Measurements from ENCODE around the gene EEF2.

DNA sequence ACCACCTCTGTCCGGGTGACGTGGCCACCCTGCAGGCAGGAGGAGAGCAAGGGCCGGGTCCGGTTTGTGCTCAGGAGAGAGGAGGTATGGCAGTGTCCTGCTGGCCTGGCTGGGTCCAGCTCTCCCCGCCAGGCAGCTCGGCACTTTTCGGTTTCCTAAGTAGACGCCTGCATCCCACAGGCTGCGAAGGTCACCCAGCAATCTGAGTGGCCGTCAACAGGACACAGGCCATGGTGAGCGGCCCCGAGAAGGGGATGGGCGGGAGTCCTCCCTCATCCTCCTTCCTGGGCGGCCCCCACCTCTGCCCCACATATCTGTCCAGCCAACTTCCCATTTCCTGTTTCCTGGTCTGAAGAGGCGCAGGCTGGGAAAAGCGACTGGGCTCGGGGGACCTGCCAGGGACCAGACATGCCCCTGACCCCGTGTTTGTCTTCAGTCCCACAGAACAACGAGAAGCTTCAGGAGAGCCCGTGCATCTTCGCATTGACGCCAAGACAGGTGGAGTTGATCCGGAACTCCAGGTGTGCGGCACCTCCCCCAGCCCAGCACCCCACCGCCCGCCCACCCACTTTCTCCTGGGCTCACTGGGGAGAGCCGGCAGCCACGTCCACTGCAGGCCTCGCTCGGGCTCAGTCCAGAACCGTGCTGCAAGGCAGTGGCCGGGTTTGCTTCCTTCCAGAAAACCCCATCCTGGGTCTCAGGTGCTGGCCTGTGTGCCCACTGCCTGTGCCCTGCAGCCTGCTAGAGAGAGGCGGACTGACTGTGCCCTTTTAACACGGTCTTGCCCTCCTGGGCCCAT lies 38.5 kb upstream of the EEF2 start:
- TF ChIP-seq, protein P1, sequence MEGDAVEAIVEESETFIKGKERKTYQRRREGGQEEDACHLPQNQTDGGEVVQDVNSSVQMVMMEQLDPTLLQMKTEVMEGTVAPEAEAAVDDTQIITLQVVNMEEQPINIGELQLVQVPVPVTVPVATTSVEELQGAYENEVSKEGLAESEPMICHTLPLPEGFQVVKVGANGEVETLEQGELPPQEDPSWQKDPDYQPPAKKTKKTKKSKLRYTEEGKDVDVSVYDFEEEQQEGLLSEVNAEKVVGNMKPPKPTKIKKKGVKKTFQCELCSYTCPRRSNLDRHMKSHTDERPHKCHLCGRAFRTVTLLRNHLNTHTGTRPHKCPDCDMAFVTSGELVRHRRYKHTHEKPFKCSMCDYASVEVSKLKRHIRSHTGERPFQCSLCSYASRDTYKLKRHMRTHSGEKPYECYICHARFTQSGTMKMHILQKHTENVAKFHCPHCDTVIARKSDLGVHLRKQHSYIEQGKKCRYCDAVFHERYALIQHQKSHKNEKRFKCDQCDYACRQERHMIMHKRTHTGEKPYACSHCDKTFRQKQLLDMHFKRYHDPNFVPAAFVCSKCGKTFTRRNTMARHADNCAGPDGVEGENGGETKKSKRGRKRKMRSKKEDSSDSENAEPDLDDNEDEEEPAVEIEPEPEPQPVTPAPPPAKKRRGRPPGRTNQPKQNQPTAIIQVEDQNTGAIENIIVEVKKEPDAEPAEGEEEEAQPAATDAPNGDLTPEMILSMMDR (IDR thresholded peaks at IDR 0.05; ENCODE audit: low read depth, low read length, missing input control) = no peak
- TF ChIP-seq YY1 (IDR thresholded peaks at IDR 0.05) = no peak
- TF ChIP-seq HNF4A (conservative IDR thresholded peaks at IDR 0.05) = no peak
- TF ChIP-seq, protein P2, sequence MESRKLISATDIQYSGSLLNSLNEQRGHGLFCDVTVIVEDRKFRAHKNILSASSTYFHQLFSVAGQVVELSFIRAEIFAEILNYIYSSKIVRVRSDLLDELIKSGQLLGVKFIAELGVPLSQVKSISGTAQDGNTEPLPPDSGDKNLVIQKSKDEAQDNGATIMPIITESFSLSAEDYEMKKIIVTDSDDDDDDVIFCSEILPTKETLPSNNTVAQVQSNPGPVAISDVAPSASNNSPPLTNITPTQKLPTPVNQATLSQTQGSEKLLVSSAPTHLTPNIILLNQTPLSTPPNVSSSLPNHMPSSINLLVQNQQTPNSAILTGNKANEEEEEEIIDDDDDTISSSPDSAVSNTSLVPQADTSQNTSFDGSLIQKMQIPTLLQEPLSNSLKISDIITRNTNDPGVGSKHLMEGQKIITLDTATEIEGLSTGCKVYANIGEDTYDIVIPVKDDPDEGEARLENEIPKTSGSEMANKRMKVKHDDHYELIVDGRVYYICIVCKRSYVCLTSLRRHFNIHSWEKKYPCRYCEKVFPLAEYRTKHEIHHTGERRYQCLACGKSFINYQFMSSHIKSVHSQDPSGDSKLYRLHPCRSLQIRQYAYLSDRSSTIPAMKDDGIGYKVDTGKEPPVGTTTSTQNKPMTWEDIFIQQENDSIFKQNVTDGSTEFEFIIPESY (IDR thresholded peaks at IDR 0.05) = no peak
- no peak for TF ChIP-seq EGR1 (IDR thresholded peaks at IDR 0.05; ENCODE audit: low read depth in 2 of 2)
- TF ChIP-seq TAF1 (conservative IDR thresholded peaks at IDR 0.05) = no peak
- no peak for TF ChIP-seq GABPA (IDR thresholded peaks at IDR 0.05 in 1 of 2, conservative IDR thresholded peaks at IDR 0.05 in 1 of 2)
- TF ChIP-seq, protein P3, sequence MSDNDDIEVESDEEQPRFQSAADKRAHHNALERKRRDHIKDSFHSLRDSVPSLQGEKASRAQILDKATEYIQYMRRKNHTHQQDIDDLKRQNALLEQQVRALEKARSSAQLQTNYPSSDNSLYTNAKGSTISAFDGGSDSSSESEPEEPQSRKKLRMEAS (IDR thresholded peaks at IDR 0.05) = no peak
- TF ChIP-seq, protein P4, sequence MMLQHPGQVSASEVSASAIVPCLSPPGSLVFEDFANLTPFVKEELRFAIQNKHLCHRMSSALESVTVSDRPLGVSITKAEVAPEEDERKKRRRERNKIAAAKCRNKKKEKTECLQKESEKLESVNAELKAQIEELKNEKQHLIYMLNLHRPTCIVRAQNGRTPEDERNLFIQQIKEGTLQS (IDR thresholded peaks at IDR 0.05) = no peak
